ENCODE measurements around the gene AAK1.

GRCh38 chr2:69509011-69509749 lies 134.4 kb downstream of the AAK1 start:
- TF ChIP-seq CTCF (IDR thresholded peaks at IDR 0.05) (no peak), EZH2 (IDR thresholded peaks at IDR 0.05) (no peak)

All from neural progenitor cell (in vitro differentiated cells).